SJSA1 (cell line): ENCODE data around the gene DRC3. TPM values are rescaled to one million over a fixed set of nuclear protein-coding genes. Genes with fewer than 3 reads are reported as not detected.
A peak's percentile ranks its signal among the peaks of the same experiment; 100 is the strongest.

ENCODE experiments used
- DNase-seq, 2 experiments: peaks; one replicate each; pipeline ENCODE4 v3.0.0-alpha.2; 2015 to 2020; ENCODE audit warnings: low spot score in 2 of 2, low read depth in 1 of 2
- H3K27ac ChIP-seq: fragments of 250-450 bp; sonication (Bioruptor Pico); 2 replicates; pipeline ENCODE4 v1.5.1; 2020; ENCODE audit warnings: mild to moderate bottlenecking, moderate library complexity
- H3K27me3 ChIP-seq: fragments of 250-450 bp; sonication (Bioruptor Pico); replicated peaks from 2 replicates; pipeline ENCODE4 v1.5.1; 2020; ENCODE audit warnings: mild to moderate bottlenecking, moderate library complexity
- H3K36me3 ChIP-seq: fragments of 250-450 bp; sonication (Bioruptor Pico); 2 replicates; pipeline ENCODE4 v1.5.1; 2020; ENCODE audit warnings: mild to moderate bottlenecking
- H3K4me1 ChIP-seq: fragments of 250-450 bp; sonication (Bioruptor Pico); replicated peaks from 2 replicates; pipeline ENCODE4 v1.6.1; 2021; ENCODE audit warnings: mild to moderate bottlenecking
- H3K4me3 ChIP-seq: fragments of 250-450 bp; sonication (Bioruptor Pico); 2 replicates; pipeline ENCODE4 v1.5.1; 2020; ENCODE audit warnings: mild to moderate bottlenecking
- H3K9me3 ChIP-seq: fragments of 250-450 bp; sonication (Bioruptor Pico); replicated peaks from 2 replicates; pipeline ENCODE4 v1.5.1; 2020; ENCODE audit warnings: mild to moderate bottlenecking
- total RNA-seq: library from RNA; depleted of rRNA; stranded (reverse); fragments of >200 nt; shearing (Covaris generic); gene quantifications from 2 replicates; pipeline ENCODE4 v1.2.3, GENCODE V29; 2014

Gene DRC3
- total RNA-seq, 1 experiment from 2014 or later: 1.8 TPM

GRCh38 chr17:18000030-18000408 is 27.4 kb downstream of the DRC3 start:
- H3K27me3 ChIP-seq: no peaks in the 10 kb centered on the region
- H3K36me3 ChIP-seq: no peaks in the 10 kb centered on the region
- no peak overlapping the region for H3K4me3 ChIP-seq
- no peaks in the 10 kb centered on the region for H3K9me3 ChIP-seq
- no peak overlapping the region for H3K27ac ChIP-seq
- DNase-seq: no peak
- no peaks in the 10 kb centered on the region for H3K4me1 ChIP-seq

GRCh38 chr17:18002171-18002570 is 29.5 kb downstream of the DRC3 start:
- no peak for DNase-seq
- Histone ChIP-seq H3K36me3 (no peaks in the 10 kb centered on the region), H3K4me3 (no peak overlapping the region), H3K27me3 (no peaks in the 10 kb centered on the region), H3K27ac (no peak overlapping the region), H3K9me3 (no peaks in the 10 kb centered on the region), H3K4me1 (no peaks in the 10 kb centered on the region)

GRCh38 chr17:18004345-18004744 is 31.7 kb downstream of the DRC3 start:
- no peak for DNase-seq
- Histone ChIP-seq H3K4me3 (no peak overlapping the region), H3K27ac (no peak overlapping the region), H3K4me1 (peaks cover 13% of the 10 kb centered on the region), H3K36me3 (peaks cover 3% of the 10 kb centered on the region; the same call in 1 of the 2 replicates), H3K27me3 (no peaks in the 10 kb centered on the region), H3K9me3 (no peaks in the 10 kb centered on the region)

- no peak overlapping the region for H3K27ac ChIP-seq
- H3K4me3 ChIP-seq: no peak overlapping the region
- H3K9me3 ChIP-seq: no peaks in the 10 kb centered on the region
- peaks cover 7% of the 10 kb centered on the region; the same call in 1 of the 2 replicates for H3K36me3 ChIP-seq
- H3K4me1 ChIP-seq: peaks cover 15% of the 10 kb centered on the region
- DNase-seq: no peak
- no peaks in the 10 kb centered on the region for H3K27me3 ChIP-seq
Observed at GRCh38 chr17:18004884-18005305, 32.2 kb downstream of the DRC3 start.

GRCh38 chr17:18005496-18005895 is 32.8 kb downstream of the DRC3 start:
- peaks cover 8% of the 10 kb centered on the region; the same call in 1 of the 2 replicates for H3K36me3 ChIP-seq
- no peak overlapping the region for H3K4me3 ChIP-seq
- no peak for DNase-seq
- no peak overlapping the region for H3K27ac ChIP-seq
- no peaks in the 10 kb centered on the region for H3K9me3 ChIP-seq
- no peaks in the 10 kb centered on the region for H3K27me3 ChIP-seq
- H3K4me1 ChIP-seq: peaks cover 15% of the 10 kb centered on the region

- Histone ChIP-seq H3K9me3 (no peaks in the 10 kb centered on the region), H3K36me3 (peaks cover 8% of the 10 kb centered on the region; the same call in 1 of the 2 replicates), H3K27ac (no peak overlapping the region), H3K27me3 (no peaks in the 10 kb centered on the region), H3K4me1 (peaks cover 15% of the 10 kb centered on the region), H3K4me3 (no peak overlapping the region)
- DNase-seq: no peak
Observed at GRCh38 chr17:18006495-18007239, 34.0 kb downstream of the DRC3 start.

GRCh38 chr17:18008496-18009268 is 36.0 kb downstream of the DRC3 start:
- Histone ChIP-seq H3K4me3 (no peak overlapping the region), H3K36me3 (peaks cover 8% of the 10 kb centered on the region; the same call in 1 of the 2 replicates), H3K9me3 (no peaks in the 10 kb centered on the region), H3K27me3 (no peaks in the 10 kb centered on the region), H3K4me1 (peaks cover 15% of the 10 kb centered on the region), H3K27ac (peak overlapping the region; percentile 41)
- DNase-seq: peak in 1 of 2 experiments; percentile 38

GRCh38 chr17:18009609-18010420 is 37.2 kb downstream of the DRC3 start:
- no peaks in the 10 kb centered on the region for H3K9me3 ChIP-seq
- DNase-seq: no peak
- peaks cover 15% of the 10 kb centered on the region for H3K4me1 ChIP-seq
- H3K27ac ChIP-seq: peak overlapping the region; percentile 22; the same call in 1 of the 2 replicates
- no peak overlapping the region for H3K4me3 ChIP-seq
- peaks cover 8% of the 10 kb centered on the region; the same call in 1 of the 2 replicates for H3K36me3 ChIP-seq
- H3K27me3 ChIP-seq: no peaks in the 10 kb centered on the region

GRCh38 chr17:18011286-18011685 is 38.6 kb downstream of the DRC3 start:
- Histone ChIP-seq H3K9me3 (no peaks in the 10 kb centered on the region), H3K27me3 (no peaks in the 10 kb centered on the region), H3K4me1 (peaks cover 15% of the 10 kb centered on the region), H3K36me3 (peaks cover 8% of the 10 kb centered on the region; the same call in 1 of the 2 replicates), H3K4me3 (no peak overlapping the region), H3K27ac (no peak overlapping the region)
- DNase-seq: no peak

GRCh38 chr17:18014006-18014405 is 41.3 kb downstream of the DRC3 start:
- no peak overlapping the region for H3K27ac ChIP-seq
- H3K4me3 ChIP-seq: no peak overlapping the region
- 0 out of 2 replicates have a peak, but pooled peaks cover 5% of the 10 kb centered on the region for H3K36me3 ChIP-seq
- no peaks in the 10 kb centered on the region for H3K27me3 ChIP-seq
- peaks cover 19% of the 10 kb centered on the region for H3K4me1 ChIP-seq
- no peaks in the 10 kb centered on the region for H3K9me3 ChIP-seq
- DNase-seq: no peak

GRCh38 chr17:18015593-18015992 is 42.9 kb downstream of the DRC3 start:
- no peaks in the 10 kb centered on the region for H3K9me3 ChIP-seq
- H3K27me3 ChIP-seq: no peaks in the 10 kb centered on the region
- no peaks in the 10 kb centered on the region for H3K36me3 ChIP-seq
- no peak overlapping the region for H3K4me3 ChIP-seq
- no peak for DNase-seq
- H3K4me1 ChIP-seq: peaks cover 14% of the 10 kb centered on the region
- no peak overlapping the region for H3K27ac ChIP-seq

- no peaks in the 10 kb centered on the region for H3K9me3 ChIP-seq
- DNase-seq: no peak
- H3K4me3 ChIP-seq: no peak overlapping the region
- no peaks in the 10 kb centered on the region for H3K27me3 ChIP-seq
- H3K27ac ChIP-seq: no peak overlapping the region
- peaks cover 14% of the 10 kb centered on the region for H3K4me1 ChIP-seq
- peaks cover 3% of the 10 kb centered on the region; the same call in 1 of the 2 replicates for H3K36me3 ChIP-seq
Observed at GRCh38 chr17:18016426-18016825, 43.8 kb downstream of the DRC3 start.

- Histone ChIP-seq H3K4me3 (no peak overlapping the region), H3K27me3 (no peaks in the 10 kb centered on the region), H3K9me3 (no peaks in the 10 kb centered on the region), H3K36me3 (peaks cover 7% of the 10 kb centered on the region; the same call in 1 of the 2 replicates), H3K27ac (no peak overlapping the region), H3K4me1 (peaks cover 14% of the 10 kb centered on the region)
- DNase-seq: no peak
Observed at GRCh38 chr17:18017958-18018357, 45.3 kb downstream of the DRC3 start.
